ENCODE data around the gene P4HTM. TPM values are rescaled to one million over a fixed set of nuclear protein-coding genes. Genes with fewer than 3 reads are reported as not detected.

P4HTM gene
- 37.0 TPM for total RNA-seq
- long read RNA-seq, transcript P4HTM-202 (9 exons, 2,127 nt) = major isoform, 105 of 169 reads
- long read RNA-seq, transcript P4HTM-205 (8 exons, 2,796 nt) = minor isoform, 7 of 169 reads
- long read RNA-seq, partial matches to known transcripts = 30 of 169 reads
- long read RNA-seq, other reads (novel, unspliced or antisense) = 26 of 169 reads

- intact Hi-C loops (cut with DNase I) = loop anchor here (2.0 to 10.0 kb wide), 3 partner anchors 17 to 455 kb away; partner anchors contain the start of genes QRICH1 and WDR6
- DNase-seq (ENCODE audit: low spot score) = peak; percentile 91
These were observed at the start of gene P4HTM for GRCh38 chr3:48989796-48990635. Gene P4HTM (plus strand): TSS chr3:48990241. CDS start chr3:48990257, 16 bp downstream.

- intact Hi-C loops (cut with DNase I) = no loop called here
These were observed 44.6 kb upstream of the P4HTM start for GRCh38 chr3:48945432-48945831.

GRCh38 chr3:48945891-48946549 lies 44.0 kb upstream of the P4HTM start:
- intact Hi-C loops (cut with DNase I) = no loop called here
- no peak for DNase-seq (ENCODE audit: low spot score)

More at GRCh38 chr3:48945432-48945831, 44.6 kb upstream of the P4HTM start:
- no peak for DNase-seq (ENCODE audit: low spot score)

GRCh38 chr3:48949376-48949717 lies 40.7 kb upstream of the P4HTM start:
- intact Hi-C loops (cut with DNase I) = no loop called here
- no peak for DNase-seq (ENCODE audit: low spot score)

GRCh38 chr3:48950051-48950450 lies 40.0 kb upstream of the P4HTM start:
- DNase-seq (ENCODE audit: low spot score) = no peak
- intact Hi-C loops (cut with DNase I) = no loop called here

GRCh38 chr3:48951764-48952163 lies 38.3 kb upstream of the P4HTM start:
- intact Hi-C loops (cut with DNase I) = loop anchor here (2.0 kb wide), 1 partner anchor 53 kb away; the partner anchor contains the start of gene SLC25A20

GRCh38 chr3:48952510-48953118 lies 37.4 kb upstream of the P4HTM start:
- intact Hi-C loops (cut with DNase I) = loop anchor here (2.0 kb wide), 1 partner anchor 54 kb away; the partner anchor contains the start of gene SLC25A20
- no peak for DNase-seq (ENCODE audit: low spot score)

More at GRCh38 chr3:48951764-48952163, 38.3 kb upstream of the P4HTM start:
- DNase-seq (ENCODE audit: low spot score) = no peak

- no peak for DNase-seq (ENCODE audit: low spot score)
- intact Hi-C loops (cut with DNase I) = no loop called here
These were observed 32.9 kb upstream of the P4HTM start for GRCh38 chr3:48957006-48957705.

GRCh38 chr3:48960841-48961413 lies 29.1 kb upstream of the P4HTM start:
- intact Hi-C loops (cut with DNase I) = no loop called here

GRCh38 chr3:48962340-48962739 lies 27.7 kb upstream of the P4HTM start:
- intact Hi-C loops (cut with DNase I) = no loop called here
- no peak for DNase-seq (ENCODE audit: low spot score)

More at GRCh38 chr3:48960841-48961413, 29.1 kb upstream of the P4HTM start:
- DNase-seq (ENCODE audit: low spot score) = no peak

GRCh38 chr3:48962939-48963338 lies 27.1 kb upstream of the P4HTM start:
- DNase-seq (ENCODE audit: low spot score) = no peak
- intact Hi-C loops (cut with DNase I) = no loop called here

GRCh38 chr3:48963591-48963990 lies 26.4 kb upstream of the P4HTM start:
- intact Hi-C loops (cut with DNase I) = no loop called here
- DNase-seq (ENCODE audit: low spot score) = no peak

- DNase-seq (ENCODE audit: low spot score) = no peak
- intact Hi-C loops (cut with DNase I) = no loop called here
These were observed 23.7 kb upstream of the P4HTM start for GRCh38 chr3:48966367-48966766.

GRCh38 chr3:48966876-48967361 lies 23.1 kb upstream of the P4HTM start:
- intact Hi-C loops (cut with DNase I) = no loop called here
- no peak for DNase-seq (ENCODE audit: low spot score)

- intact Hi-C loops (cut with DNase I) = no loop called here
- DNase-seq (ENCODE audit: low spot score) = no peak
These were observed 19.5 kb upstream of the P4HTM start for GRCh38 chr3:48970586-48970985.

- intact Hi-C loops (cut with DNase I) = no loop called here
- DNase-seq (ENCODE audit: low spot score) = no peak
These were observed 15.8 kb upstream of the P4HTM start for GRCh38 chr3:48974076-48974864.

- intact Hi-C loops (cut with DNase I) = no loop called here
- DNase-seq (ENCODE audit: low spot score) = no peak
These were observed 10.6 kb upstream of the P4HTM start for GRCh38 chr3:48979451-48979850.

- intact Hi-C loops (cut with DNase I) = loop anchor here (10.0 kb wide), 1 partner anchor 465 kb away; no protein-coding TSS in a partner anchor
- no peak for DNase-seq (ENCODE audit: low spot score)
These were observed 9.7 kb upstream of the P4HTM start for GRCh38 chr3:48980295-48980694.
